Measurements from ENCODE around the gene CPED1.
"Not testable (repeated sequence)": the region's sequence is repeated elsewhere in the genome, so short reads cannot be mapped to it uniquely, and the experiment has no call there.

The CPED1 gene

DNA sequence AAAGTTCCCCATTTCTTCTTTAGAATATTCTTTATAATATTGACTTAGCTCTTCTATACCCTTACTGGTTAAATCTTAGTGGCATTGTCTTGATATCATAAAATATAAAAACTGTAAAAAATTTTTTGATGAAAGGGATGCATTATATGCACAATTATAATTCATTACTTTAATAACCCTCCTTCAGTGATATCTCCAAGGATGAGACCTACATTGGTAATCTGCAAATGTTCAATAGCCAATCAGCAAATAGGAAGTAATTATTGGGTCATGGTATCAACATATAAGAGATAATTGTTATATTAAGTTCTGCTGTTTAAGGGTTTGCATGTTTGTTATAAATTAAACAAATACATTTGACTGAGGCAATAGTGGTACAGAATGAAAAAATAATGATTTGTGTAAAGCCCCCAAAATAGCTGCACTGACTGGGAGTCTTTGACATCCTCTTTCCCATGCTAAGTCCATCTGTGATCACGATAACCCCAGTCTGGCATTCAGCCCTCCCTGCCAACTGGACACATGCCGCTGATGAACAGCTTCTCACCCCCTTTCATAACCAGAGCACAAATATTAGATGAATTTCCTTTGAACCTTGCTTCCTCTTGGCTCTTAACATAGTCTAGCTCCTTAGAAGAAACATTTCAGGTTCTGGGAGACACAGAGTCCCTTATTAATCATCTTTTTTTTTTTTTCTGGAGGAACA, 169.5 kb downstream of the CPED1 start:
- no peak for DNase-seq

DNA sequence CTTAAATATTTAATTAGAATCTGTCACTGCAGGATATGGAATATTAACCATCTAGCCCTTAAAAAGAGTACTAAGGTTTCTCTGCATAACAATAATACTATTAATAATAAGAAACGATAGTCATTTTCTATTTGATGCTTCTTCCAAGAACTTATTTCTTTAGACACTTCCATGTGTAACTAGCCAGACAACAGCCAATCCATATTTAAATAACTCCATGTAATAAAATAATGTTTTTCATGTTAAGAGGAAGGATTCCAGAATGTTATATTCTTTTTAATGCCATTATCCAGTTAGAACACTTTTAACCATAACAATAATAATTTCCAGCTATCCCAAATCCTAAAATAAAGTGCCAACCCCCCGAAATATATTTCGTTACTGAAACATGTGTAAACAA, 170.2 kb downstream of the CPED1 start:
- DNase-seq = no peak

DNA sequence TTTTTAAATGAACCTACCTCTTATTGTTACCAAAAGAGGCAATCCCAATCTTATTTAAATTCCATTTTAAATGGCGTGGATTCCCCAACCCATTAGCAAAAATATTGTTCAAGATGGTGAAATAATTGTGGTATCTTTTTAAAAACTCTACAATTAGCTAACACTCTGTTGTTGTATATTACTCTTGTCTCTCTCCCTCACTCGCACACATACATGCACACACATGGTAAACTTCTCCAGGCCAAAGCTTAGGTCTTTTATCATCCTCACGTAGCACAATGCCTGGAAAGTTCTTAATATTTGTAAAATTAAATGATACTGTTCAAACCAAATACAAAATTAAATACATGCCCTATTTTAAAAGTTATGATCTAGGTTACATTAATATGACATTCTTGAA, 171.0 kb downstream of the CPED1 start:
- DNase-seq = no peak

DNA sequence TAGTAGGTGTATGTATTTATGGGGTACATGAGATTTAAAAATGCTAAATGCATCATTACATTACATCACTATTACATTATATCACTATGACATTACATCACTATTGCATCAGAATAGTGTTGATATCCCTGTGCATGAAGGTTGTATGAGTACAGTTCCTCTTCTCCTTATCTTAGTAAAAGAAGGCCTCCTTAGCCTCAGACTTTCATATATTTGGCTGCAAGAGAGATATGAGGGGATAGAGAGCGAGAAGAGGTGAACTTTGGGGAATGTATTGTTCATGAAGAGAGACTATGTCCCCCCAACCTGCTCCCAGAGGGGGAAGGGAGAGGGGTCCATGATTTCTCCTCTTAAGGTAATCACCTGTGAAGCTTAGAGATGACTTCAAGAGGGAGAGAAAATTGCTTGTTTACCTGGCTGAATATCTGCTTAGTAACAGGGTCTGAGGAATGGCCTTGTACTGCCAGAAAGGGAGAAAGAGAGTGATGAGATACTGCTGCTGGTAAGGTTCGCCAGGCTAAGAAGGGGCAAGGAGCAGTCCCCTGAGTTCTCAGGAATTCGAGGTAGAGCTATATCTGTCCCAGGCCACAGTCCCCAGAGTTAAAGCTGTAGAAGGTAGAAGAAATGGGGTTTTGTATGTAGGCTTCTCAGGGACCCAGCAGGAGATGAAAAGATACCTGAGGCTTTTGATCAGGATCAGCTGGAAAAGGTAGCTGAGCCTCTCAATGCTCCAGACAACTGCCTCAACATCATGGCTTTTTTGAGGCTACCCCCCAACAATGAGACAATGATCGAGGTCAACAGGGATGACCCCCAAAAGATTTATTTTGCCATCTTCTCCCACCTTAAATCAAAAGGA, 171.9 kb downstream of the CPED1 start:
- DNase-seq = no peak

DNA sequence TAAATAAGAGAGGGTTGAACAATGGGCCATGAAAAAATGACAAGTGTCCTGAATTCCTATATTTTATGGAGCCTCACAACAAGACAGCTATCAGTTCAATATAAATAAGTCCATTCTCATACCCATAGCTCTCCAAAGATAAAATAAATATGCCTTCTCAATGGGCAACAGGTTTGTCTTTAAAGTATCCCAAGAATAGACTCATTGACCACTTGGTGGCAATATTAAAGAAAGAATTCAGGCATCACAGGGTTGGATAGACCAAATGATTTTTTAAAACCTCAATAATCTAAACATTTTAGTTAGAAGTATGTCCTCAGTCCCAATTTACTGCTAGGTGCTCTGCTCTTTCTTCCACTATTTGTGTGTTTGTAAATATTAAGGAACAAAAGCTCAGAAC, 175.2 kb downstream of the CPED1 start:
- no peak for DNase-seq

DNA sequence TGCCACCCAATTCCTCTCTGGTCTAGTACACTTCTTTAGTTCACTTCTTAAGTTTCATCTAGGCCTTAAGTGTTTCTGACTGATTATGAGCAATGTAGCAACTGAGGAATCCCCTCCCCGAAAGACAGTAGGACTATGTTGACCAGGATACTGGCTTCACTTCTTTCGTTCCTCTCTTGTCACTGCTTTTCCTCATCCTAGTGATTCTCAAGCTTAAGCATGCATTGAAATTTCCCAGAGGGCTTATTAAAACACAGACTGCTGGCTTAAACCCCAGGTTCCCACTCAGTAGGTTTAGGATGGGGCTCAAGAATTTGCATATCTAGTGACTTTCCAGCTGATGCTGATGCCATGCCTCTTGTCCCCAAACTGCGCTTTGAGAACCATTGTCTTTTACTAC, 175.7 kb downstream of the CPED1 start:
- no peak for DNase-seq

GRCh38 chr7:121166916-121167315, 178.4 kb downstream of the CPED1 start:
- no peak for DNase-seq

- DNase-seq = no peak
Observed at GRCh38 chr7:121167971-121168370, 179.5 kb downstream of the CPED1 start.

GRCh38 chr7:121169469-121169868, 181.0 kb downstream of the CPED1 start:
- no peak for DNase-seq

DNA sequence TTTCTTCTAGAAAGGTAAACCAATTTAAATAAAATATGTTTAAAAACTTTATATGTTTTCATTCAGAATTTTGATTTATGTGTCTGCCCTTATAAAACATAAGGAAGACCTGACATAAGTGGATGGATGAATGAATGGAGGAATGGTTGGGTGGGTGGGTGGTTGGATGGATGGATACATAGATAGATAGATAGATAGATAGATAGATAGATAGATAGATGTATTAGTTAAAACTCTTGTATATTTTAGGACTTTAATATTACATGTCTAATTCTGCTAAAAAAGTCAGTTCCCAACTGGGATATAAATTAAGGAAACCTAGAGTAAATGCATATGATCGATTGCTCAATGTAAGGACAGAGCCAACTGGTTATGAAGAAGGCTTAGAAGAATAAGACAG, 184.0 kb downstream of the CPED1 start:
- no peak for DNase-seq

GRCh38 chr7:121175826-121176225, 187.3 kb downstream of the CPED1 start:
- no peak for DNase-seq

- DNase-seq = no peak
Observed at GRCh38 chr7:121178452-121178851, 189.9 kb downstream of the CPED1 start.

DNA sequence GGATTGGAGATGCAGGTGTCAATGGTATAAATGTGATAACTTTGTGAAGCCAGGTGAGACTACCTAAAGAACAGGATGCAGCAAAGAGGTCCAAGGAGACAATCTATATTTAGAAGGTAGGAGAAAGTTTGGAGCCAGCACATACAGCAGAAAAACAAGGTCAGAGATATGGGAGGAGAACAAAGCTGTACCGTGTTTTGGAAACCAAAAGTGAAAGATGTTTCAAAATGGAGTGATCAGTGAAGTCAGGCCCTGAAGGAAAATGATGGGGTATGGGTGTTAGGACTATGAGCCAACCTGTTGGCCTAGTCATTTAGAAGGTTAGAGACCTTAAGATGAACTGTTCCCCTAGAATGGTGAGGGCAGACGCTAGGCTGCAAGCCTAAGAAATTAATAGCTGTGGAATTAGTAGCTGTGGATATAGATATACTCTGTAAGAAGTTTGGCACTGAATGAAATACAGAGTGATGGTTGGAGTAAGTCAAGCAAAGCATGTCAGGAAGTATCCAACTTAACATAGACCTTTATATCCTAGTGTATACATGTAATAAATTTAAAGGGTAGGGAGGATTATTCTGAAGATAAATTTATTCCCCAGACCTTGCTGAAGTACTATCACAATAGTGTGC, 190.5 kb downstream of the CPED1 start:
- no peak for DNase-seq

DNA sequence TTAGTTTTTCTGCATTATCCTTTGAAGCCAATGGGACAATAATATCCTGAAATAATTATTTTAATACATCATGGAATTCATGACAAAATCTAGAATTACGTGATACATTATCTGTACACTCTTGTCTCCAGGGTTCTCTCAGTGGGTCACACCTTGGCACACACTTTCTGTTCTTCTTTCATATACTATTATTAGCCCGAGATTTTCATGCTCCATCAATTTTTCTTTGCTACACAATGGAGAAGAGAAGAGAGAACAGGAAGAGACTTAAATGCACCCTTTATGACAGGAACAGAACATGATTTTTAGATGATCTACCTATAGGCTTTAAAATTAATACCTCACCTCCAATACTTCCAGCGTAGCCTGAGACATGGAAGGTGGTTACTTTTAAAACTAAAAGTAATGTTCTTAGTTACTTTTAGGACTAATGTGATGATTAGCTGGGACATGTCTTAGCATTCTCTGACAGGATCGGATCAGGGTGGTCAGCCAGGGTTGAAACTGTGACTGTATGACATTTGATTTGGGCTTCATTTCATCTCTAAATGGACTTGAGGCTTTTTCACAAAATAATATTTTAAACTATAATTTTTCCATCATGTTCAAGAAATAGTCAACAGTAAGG, 192.0 kb downstream of the CPED1 start:
- no peak for DNase-seq

DNA sequence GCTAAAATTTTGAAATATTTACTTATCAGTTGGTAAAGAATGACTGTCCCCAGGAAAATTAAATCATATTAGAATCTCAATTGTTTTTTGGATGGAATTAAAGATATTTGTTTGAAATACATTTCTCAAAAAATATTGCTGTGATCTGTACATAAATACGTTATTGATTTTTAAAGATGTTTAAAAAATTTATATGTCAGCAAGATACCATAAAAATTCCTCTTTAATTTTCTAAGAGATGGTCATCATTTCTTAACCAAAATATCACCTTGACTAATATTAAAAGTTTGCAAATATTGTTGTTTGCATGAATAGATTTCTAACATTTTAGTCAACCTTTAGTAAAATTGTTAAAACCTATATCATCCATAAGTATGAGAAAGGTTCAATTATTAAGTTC, 192.8 kb downstream of the CPED1 start:
- no peak for DNase-seq

DNA sequence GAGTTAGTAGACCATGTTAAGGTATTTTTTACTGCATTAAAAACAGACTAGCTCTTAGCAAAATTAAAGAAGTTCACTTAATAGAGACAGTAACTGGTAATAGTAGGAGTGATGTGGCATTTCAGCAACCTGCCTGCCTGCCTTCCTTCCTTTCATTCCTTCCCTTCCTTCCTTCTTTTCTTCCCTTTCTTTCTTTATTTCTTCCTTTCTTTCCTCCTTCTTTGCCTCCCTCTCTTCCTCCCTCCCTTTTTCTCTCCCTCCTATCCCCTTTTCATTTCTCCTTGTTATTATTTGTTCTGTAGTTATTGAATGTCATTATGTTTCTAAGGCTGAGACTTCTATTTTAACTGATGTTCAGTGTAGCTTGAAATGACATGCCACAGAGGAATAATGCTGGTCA, 193.8 kb downstream of the CPED1 start:
- no peak for DNase-seq

DNA sequence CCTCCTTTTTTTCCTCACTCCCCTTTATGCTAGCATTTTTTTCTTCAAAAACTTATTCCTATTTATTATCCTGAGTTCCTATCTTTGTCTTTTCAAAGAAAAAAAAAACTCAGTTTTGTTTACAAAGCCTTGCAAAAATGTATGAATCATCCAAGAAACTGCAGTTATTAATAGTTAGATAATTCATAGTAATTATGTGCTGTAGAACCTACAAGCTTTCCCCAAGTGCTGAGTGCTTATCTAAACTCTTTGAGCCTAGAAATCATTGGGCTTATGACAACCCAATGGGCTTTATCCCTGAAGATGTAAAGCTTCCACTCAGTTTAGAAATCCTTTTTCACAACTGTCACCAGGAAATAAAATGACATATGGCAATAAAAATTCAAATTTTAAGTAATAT, 194.4 kb downstream of the CPED1 start:
- no peak for DNase-seq

- not testable (repeated sequence) for DNase-seq
Observed at GRCh38 chr7:121183883-121184282, 195.4 kb downstream of the CPED1 start.

- no peak for DNase-seq
Observed at GRCh38 chr7:121186746-121187145, 198.2 kb downstream of the CPED1 start.

DNA sequence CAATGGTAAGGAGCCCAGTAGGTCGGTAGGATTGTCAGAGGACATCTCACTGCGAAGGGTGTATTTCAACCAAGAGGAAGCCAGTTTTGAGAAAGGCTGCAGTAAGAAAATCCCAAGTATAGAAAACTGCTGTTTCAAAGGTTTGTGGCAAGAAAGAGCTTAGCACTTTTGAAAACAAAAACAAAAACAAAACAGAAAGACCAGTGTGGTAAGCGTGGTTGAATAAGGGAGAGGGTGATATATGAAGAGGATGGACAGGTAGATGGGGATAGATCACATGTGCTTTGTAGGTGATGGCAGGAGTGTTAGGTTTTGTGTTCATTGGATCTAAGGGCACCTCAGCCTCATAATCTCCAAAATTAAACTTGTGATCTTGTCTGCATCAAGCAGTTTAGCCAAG, 198.7 kb downstream of the CPED1 start:
- DNase-seq = no peak

GRCh38 chr7:121187676-121188075, 199.2 kb downstream of the CPED1 start:
- DNase-seq = no peak

DNA sequence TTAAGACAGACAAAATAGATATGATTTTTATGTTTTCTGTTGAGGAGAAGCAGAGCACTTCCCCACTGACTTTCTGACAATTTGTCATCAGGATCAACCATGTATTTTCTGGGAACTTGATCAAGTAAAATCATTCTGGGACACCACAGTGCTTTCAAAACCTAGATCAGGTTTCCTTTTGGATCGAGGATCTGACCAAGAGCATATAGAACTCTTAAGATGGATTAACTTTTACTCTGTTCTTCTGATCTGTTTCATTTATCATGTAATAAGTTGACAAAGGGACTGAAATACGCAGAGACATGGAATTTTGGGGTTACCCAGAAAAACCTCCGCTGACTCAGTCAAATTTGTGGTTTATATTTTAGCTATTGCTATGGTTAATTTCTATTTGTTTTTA, 204.3 kb downstream of the CPED1 start:
- DNase-seq = no peak

GRCh38 chr7:121195010-121195409, 206.5 kb downstream of the CPED1 start:
- DNase-seq = no peak

DNA sequence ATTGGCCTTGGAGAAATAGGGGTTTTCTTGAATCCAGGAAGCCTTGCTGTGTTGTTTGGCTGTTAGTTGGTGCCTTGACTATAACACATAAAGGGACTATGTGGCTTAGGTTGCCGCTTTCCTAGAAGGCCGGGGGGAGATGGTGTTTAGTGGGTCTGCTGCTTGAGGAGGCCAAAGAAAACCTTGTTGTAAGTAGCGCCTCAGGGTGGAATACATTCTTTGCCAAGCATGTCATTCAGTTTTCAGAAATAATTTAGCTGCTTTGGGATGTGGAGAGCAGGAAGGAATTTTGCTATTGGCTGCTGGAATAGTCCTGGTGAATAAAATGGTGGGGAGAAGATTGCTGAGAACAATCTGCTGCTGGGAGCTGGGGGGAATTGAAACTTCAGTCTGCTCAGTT, 207.4 kb downstream of the CPED1 start:
- DNase-seq = no peak

Data from KG1 (cell line).